OCI-M2 (cell line): ENCODE results near the gene MIF4GD.
"Not testable (repeated sequence)": the region's sequence is repeated elsewhere in the genome, so short reads cannot be mapped to it uniquely, and the experiment has no call there.

Experiments
- DNase-seq: peaks from one replicate; lab custom pipeline; 2025; ENCODE audit not compliant: unreplicated experiment; lab: John Stamatoyannopoulos, UW

Gene MIF4GD

GRCh38 chr17:75288770-75289114, 17.7 kb upstream of the MIF4GD start:
- DNase-seq, result no peak

GRCh38 chr17:75288359-75288758, 17.3 kb upstream of the MIF4GD start:
- DNase-seq, result no peak

GRCh38 chr17:75287221-75287620, 16.2 kb upstream of the MIF4GD start:
- DNase-seq, result no peak

- no peak for DNase-seq
Measured at GRCh38 chr17:75285123-75285522, 14.1 kb upstream of the MIF4GD start.

GRCh38 chr17:75280189-75280588, 9.2 kb upstream of the MIF4GD start:
- DNase-seq, result not testable (repeated sequence)

- no peak for DNase-seq
Measured at GRCh38 chr17:75277664-75278071, 6.6 kb upstream of the MIF4GD start.

- no peak for DNase-seq
Measured at GRCh38 chr17:75273977-75274708, 3.1 kb upstream of the MIF4GD start.

- no peak for DNase-seq
Measured at GRCh38 chr17:75272848-75273184, 1.8 kb upstream of the MIF4GD start.

- no peak for DNase-seq
Measured at GRCh38 chr17:75271955-75272847, 1.2 kb upstream of the MIF4GD start.

GRCh38 chr17:75271233-75271954, 363 bp upstream of the MIF4GD start:
- peak; percentile 16 for DNase-seq

GRCh38 chr17:75270218-75270965, 639 bp downstream of the MIF4GD start:
- DNase-seq, result no peak

GRCh38 chr17:75269844-75270217, 1.2 kb downstream of the MIF4GD start:
- no peak for DNase-seq

GRCh38 chr17:75267411-75268232, 3.4 kb downstream of the MIF4GD start:
- DNase-seq, result no peak

GRCh38 chr17:75267153-75267410, 3.9 kb downstream of the MIF4GD start:
- no peak for DNase-seq

GRCh38 chr17:75266316-75267152, 4.5 kb downstream of the MIF4GD start:
- no peak for DNase-seq

- no peak for DNase-seq
Measured at GRCh38 chr17:75265614-75266315, 5.3 kb downstream of the MIF4GD start.

GRCh38 chr17:75263055-75263454, 8.0 kb downstream of the MIF4GD start:
- no peak for DNase-seq

- DNase-seq, result no peak
Measured at GRCh38 chr17:75262112-75262606, 8.9 kb downstream of the MIF4GD start.
